HG03280 (cell line): ENCODE measurements around the gene CTNNA3.

ENCODE experiments used
- ATAC-seq: cut with Tn5 transposase; IDR thresholded peaks from one replicate; pipeline ENCODE4 v1.9.1; 2021; ENCODE audit warnings: mild to moderate bottlenecking, moderate library complexity; ENCODE audit not compliant: unreplicated experiment

CTNNA3 gene

GRCh38 chr10:65910209-65910608, 1785.8 kb downstream of the CTNNA3 start:
- ATAC-seq = no peak

GRCh38 chr10:65907199-65907712, 1788.7 kb downstream of the CTNNA3 start:
- no peak for ATAC-seq

- ATAC-seq = no peak
Measured at GRCh38 chr10:65903620-65904019, 1792.4 kb downstream of the CTNNA3 start.

GRCh38 chr10:65900271-65900670, 1795.7 kb downstream of the CTNNA3 start:
- ATAC-seq = no peak

- no peak for ATAC-seq
Measured at GRCh38 chr10:65898055-65898454, 1797.9 kb downstream of the CTNNA3 start.

- ATAC-seq = no peak
Measured at GRCh38 chr10:65894961-65895360, 1801.0 kb downstream of the CTNNA3 start.

GRCh38 chr10:65894379-65894778, 1801.6 kb downstream of the CTNNA3 start:
- ATAC-seq = no peak

GRCh38 chr10:65893676-65894075, 1802.3 kb downstream of the CTNNA3 start:
- no peak for ATAC-seq

- no peak for ATAC-seq
Measured at GRCh38 chr10:65892284-65892683, 1803.7 kb downstream of the CTNNA3 start.

- ATAC-seq = peak; percentile 79
Measured at GRCh38 chr10:65891073-65891981, 1804.7 kb downstream of the CTNNA3 start.

GRCh38 chr10:65864529-65864928, 1831.5 kb downstream of the CTNNA3 start:
- no peak for ATAC-seq

GRCh38 chr10:65864036-65864435, 1832.0 kb downstream of the CTNNA3 start:
- ATAC-seq = no peak
